ENCODE data around the gene TCF7L1.

DNA sequence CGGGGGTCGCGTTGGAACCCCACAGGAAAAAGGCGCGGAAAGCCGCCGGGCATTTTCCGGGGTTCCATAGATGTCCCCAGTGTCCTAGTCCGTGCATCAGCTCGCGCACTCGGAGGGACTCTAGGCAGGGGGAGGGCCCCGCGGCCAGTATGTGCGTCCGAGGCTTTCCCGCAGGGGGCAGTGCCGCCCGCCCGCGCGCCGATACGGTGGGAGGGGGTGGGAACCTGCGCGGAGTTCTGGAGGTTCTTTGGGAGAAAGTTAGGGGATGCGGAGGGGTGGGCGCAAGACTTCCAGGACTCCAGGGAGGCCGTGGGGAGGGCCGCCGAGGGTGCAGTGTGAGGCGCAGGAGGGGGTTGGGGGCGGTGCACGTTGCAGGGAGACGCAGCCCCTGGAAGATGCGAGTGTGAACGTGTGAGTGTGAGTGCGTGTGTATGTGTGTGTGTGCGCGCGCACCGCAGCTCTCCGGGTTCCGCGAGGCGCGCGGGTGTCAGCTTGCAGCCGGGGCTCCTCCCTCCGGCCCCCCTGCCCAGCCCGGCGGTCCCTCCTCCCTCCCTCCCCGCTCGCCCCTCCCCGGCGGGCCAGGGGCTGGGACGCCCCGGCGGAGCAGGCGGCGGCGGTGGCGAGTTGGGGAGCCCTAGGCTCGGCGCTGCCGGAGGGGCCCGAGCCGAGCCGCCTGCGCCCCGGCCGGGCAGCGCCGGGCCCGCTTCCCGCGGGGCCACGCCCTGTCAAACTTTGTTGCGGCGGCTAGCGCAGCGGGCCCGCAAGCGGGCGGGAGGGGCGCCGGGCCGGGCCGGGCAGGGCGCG lies at the start of gene TCF7L1:
- TF ChIP-seq POLR2A (IDR thresholded peaks at IDR 0.05), result no peak
- TF ChIP-seq, protein P1, sequence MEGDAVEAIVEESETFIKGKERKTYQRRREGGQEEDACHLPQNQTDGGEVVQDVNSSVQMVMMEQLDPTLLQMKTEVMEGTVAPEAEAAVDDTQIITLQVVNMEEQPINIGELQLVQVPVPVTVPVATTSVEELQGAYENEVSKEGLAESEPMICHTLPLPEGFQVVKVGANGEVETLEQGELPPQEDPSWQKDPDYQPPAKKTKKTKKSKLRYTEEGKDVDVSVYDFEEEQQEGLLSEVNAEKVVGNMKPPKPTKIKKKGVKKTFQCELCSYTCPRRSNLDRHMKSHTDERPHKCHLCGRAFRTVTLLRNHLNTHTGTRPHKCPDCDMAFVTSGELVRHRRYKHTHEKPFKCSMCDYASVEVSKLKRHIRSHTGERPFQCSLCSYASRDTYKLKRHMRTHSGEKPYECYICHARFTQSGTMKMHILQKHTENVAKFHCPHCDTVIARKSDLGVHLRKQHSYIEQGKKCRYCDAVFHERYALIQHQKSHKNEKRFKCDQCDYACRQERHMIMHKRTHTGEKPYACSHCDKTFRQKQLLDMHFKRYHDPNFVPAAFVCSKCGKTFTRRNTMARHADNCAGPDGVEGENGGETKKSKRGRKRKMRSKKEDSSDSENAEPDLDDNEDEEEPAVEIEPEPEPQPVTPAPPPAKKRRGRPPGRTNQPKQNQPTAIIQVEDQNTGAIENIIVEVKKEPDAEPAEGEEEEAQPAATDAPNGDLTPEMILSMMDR (IDR thresholded peaks at IDR 0.05), result peak; percentile 76 to 90 (median 82)

Data from right lobe of liver (tissue), 4 donors.